Astrocyte (in vitro differentiated cells and primary cell): ENCODE results near the gene LCN2. TPM values are rescaled to one million over a fixed set of nuclear protein-coding genes. Genes with fewer than 3 reads are reported as not detected.
A peak's percentile ranks its signal among the peaks of the same experiment; 100 is the strongest.

Experiments used
- DNase-seq: peaks from one replicate; pipeline ENCODE4 v3.0.0-alpha.2; 2010; ENCODE audit warnings: low read depth
- FAIRE-seq: peaks from 2 replicates; lab custom pipeline; 2011; peaks lifted over from hg19 to GRCh38; lab: Jason Lieb, UNC
- H2AFZ ChIP-seq: 2 replicates; pipeline ENCODE4 v1.6.0; 2012; ENCODE audit warnings: low read depth, low read length, inconsistent platforms
- H3K27ac ChIP-seq: 2 replicates; pipeline ENCODE4 v1.5.1; 2011; ENCODE audit warnings: low read depth, low read length, inconsistent platforms
- H3K27me3 ChIP-seq: 2 replicates; pipeline ENCODE4 v1.6.0; 2011; ENCODE audit warnings: low read length, inconsistent platforms; ENCODE audit not compliant: insufficient read depth
- H3K36me3 ChIP-seq: 2 replicates; pipeline ENCODE4 v1.5.1; 2011; ENCODE audit warnings: low read length, inconsistent platforms; ENCODE audit not compliant: insufficient read depth
- H3K4me1 ChIP-seq: 2 replicates; pipeline ENCODE4 v1.5.1; 2011; ENCODE audit warnings: low read length, inconsistent platforms; ENCODE audit not compliant: insufficient read depth
- H3K4me2 ChIP-seq: 2 replicates; pipeline ENCODE4 v1.6.0; 2012; ENCODE audit warnings: low read length, inconsistent platforms
- H3K4me3 ChIP-seq: 2 replicates; pipeline ENCODE4 v1.5.1; 2011; ENCODE audit warnings: low read depth, mild to moderate bottlenecking, low read length, inconsistent platforms; ENCODE audit not compliant: insufficient read depth
- H3K79me2 ChIP-seq: 2 replicates; pipeline ENCODE4 v1.6.0; 2012; ENCODE audit warnings: mild to moderate bottlenecking, low read length, inconsistent platforms; ENCODE audit not compliant: insufficient read depth
- H3K9ac ChIP-seq: 2 replicates; pipeline ENCODE4 v1.6.0; 2012; ENCODE audit warnings: mild to moderate bottlenecking, low read length, inconsistent platforms
- H3K9me3 ChIP-seq: 2 replicates; pipeline ENCODE4 v1.5.1; 2012; ENCODE audit warnings: low read depth, mild to moderate bottlenecking, low read length, inconsistent platforms; ENCODE audit not compliant: insufficient read depth
- H4K20me1 ChIP-seq: 2 replicates; pipeline ENCODE4 v1.6.0; 2012; ENCODE audit warnings: low read length, inconsistent platforms; ENCODE audit not compliant: insufficient read depth
- H3K27ac Mint-ChIP-seq: one replicate; pipeline ENCODE4 v1.8.0; 2021; ENCODE audit warnings: mild to moderate bottlenecking, mixed read lengths; ENCODE audit not compliant: unreplicated experiment
- H3K27me3 Mint-ChIP-seq: one replicate; pipeline ENCODE4 v1.8.0; 2021; ENCODE audit warnings: low read depth, mixed read lengths; ENCODE audit not compliant: unreplicated experiment
- H3K36me3 Mint-ChIP-seq: one replicate; pipeline ENCODE4 v1.8.0; 2021; ENCODE audit warnings: low read depth, mixed read lengths; ENCODE audit not compliant: unreplicated experiment
- H3K4me1 Mint-ChIP-seq: one replicate; pipeline ENCODE4 v1.8.0; 2021; ENCODE audit warnings: low read depth, mixed read lengths; ENCODE audit not compliant: unreplicated experiment
- H3K4me3 Mint-ChIP-seq: one replicate; pipeline ENCODE4 v1.8.0; 2021; ENCODE audit warnings: mild to moderate bottlenecking, moderate library complexity, mixed read lengths; ENCODE audit not compliant: unreplicated experiment
- H3K9me3 Mint-ChIP-seq: one replicate; pipeline ENCODE4 v1.8.0; 2021; ENCODE audit warnings: mild to moderate bottlenecking, mixed read lengths; ENCODE audit not compliant: unreplicated experiment
- CTCF ChIP-seq: IDR thresholded peaks from 2 replicates; pipeline ENCODE4 v1.5.1; 2011; ENCODE audit warnings: low read depth, mild to moderate bottlenecking, inconsistent platforms, low read length, moderate library complexity; ENCODE audit not compliant: insufficient read depth
- EZH2 ChIP-seq: IDR thresholded peaks from 2 replicates; pipeline ENCODE4 v1.6.1; 2012; ENCODE audit warnings: mild to moderate bottlenecking, low read length, inconsistent platforms; ENCODE audit not compliant: insufficient read depth
- total RNA-seq: library from RNA; stranded (reverse); gene quantifications from 2 replicates; pipeline ENCODE4 v1.2.1, GENCODE V29; 2021

LCN2 gene
- total RNA-seq, 1 donor from 2014 or later = not detected

GRCh38 chr9:128192601-128193371 lies 43.5 kb downstream of the LCN2 start:
- FAIRE-seq (no peak), DNase-seq (peak; percentile 72)
- Mint-ChIP-seq H3K9me3 (no peaks in the 10 kb centered on the region), H3K4me1 (peaks cover 8% of the 10 kb centered on the region), H3K27ac (no peak overlapping the region), H3K27me3 (no peaks in the 10 kb centered on the region), H3K4me3 (no peak overlapping the region), H3K36me3 (peaks cover 3% of the 10 kb centered on the region)
- peaks cover 9% of the 10 kb centered on the region for H3K36me3 ChIP-seq
- H3K79me2 ChIP-seq = peaks cover 26% of the 10 kb centered on the region
- peaks cover 12% of the 10 kb centered on the region for H3K4me1 ChIP-seq
- H3K9me3 ChIP-seq = no peaks in the 10 kb centered on the region
- H3K27me3 ChIP-seq = no peaks in the 10 kb centered on the region
- TF ChIP-seq EZH2 = no peak
- no peak for TF ChIP-seq CTCF
- peak overlapping the region; percentile 23 for H3K9ac ChIP-seq
- no peak overlapping the region for H3K27ac ChIP-seq
- peaks cover 11% of the 10 kb centered on the region for H4K20me1 ChIP-seq
- H3K4me3 ChIP-seq = peak overlapping the region; percentile 34
- peak overlapping the region; percentile 97 for H3K4me2 ChIP-seq
- H2AFZ ChIP-seq = peak overlapping the region; percentile 62

GRCh38 chr9:128193469-128194096 lies 44.3 kb downstream of the LCN2 start:
- Histone ChIP-seq H3K4me2 (peak overlapping the region; percentile 97), H3K27me3 (no peaks in the 10 kb centered on the region), H3K27ac (no peak overlapping the region), H4K20me1 (peaks cover 6% of the 10 kb centered on the region), H3K9ac (no peak overlapping the region), H2AFZ (no peak overlapping the region), H3K4me1 (peaks cover 12% of the 10 kb centered on the region), H3K9me3 (no peaks in the 10 kb centered on the region), H3K79me2 (peaks cover 20% of the 10 kb centered on the region), H3K4me3 (no peak overlapping the region), H3K36me3 (peaks cover 9% of the 10 kb centered on the region)
- Mint-ChIP-seq H3K27me3 (no peaks in the 10 kb centered on the region), H3K4me3 (no peak overlapping the region), H3K9me3 (no peaks in the 10 kb centered on the region), H3K27ac (no peak overlapping the region), H3K36me3 (peaks cover 5% of the 10 kb centered on the region), H3K4me1 (peaks cover 5% of the 10 kb centered on the region)
- TF ChIP-seq EZH2 (no peak), CTCF (no peak)
- no peak for FAIRE-seq
- no peak for DNase-seq
